ENCODE measurements around the gene CLK3.
"Not testable (repeated sequence)": the region's sequence is repeated elsewhere in the genome, so short reads cannot be mapped to it uniquely, and the experiment has no call there.

The CLK3 gene

GRCh38 chr15:74627766-74628165, 12.1 kb downstream of the CLK3 start:
- Histone ChIP-seq H3K9ac (ENCODE audit: low read depth in 1 of 2, low read length in 2 of 2) (no peak overlapping the region), H3K4me3 (ENCODE audit: low read depth in 1 of 2, low read length in 2 of 2) (no peak overlapping the region), H3K9me3 (ENCODE audit: control insufficient read depth in 1 of 2, low read length in 2 of 2) (no peaks in the 10 kb centered on the region), H3K27ac (ENCODE audit: low read depth, low read length) (no peak overlapping the region), H3K36me3 (ENCODE audit: control insufficient read depth in 1 of 2, insufficient read depth in 2 of 2, low read length in 2 of 2) (peaks cover 75 to 100% of the 10 kb centered on the region in 2 donors), H3K27me3 (ENCODE audit: control insufficient read depth in 1 of 2, insufficient read depth in 2 of 2, low read length in 2 of 2) (no peaks in the 10 kb centered on the region), H3K4me1 (ENCODE audit: control insufficient read depth in 1 of 2, insufficient read depth in 2 of 2, low read length in 2 of 2) (peaks cover 0 to 21% of the 10 kb centered on the region in 2 donors)

GRCh38 chr15:74628199-74628598, 12.6 kb downstream of the CLK3 start:
- Histone ChIP-seq H3K36me3 (ENCODE audit: control insufficient read depth in 1 of 2, insufficient read depth in 2 of 2, low read length in 2 of 2) (peaks cover 75 to 100% of the 10 kb centered on the region in 2 donors), H3K4me1 (ENCODE audit: control insufficient read depth in 1 of 2, insufficient read depth in 2 of 2, low read length in 2 of 2) (peaks cover 0 to 21% of the 10 kb centered on the region in 2 donors), H3K27ac (ENCODE audit: low read depth, low read length) (no peak overlapping the region), H3K9ac (ENCODE audit: low read depth in 1 of 2, low read length in 2 of 2) (no peak overlapping the region), H3K9me3 (ENCODE audit: control insufficient read depth in 1 of 2, low read length in 2 of 2) (no peaks in the 10 kb centered on the region), H3K4me3 (ENCODE audit: low read depth in 1 of 2, low read length in 2 of 2) (no peak overlapping the region), H3K27me3 (ENCODE audit: control insufficient read depth in 1 of 2, insufficient read depth in 2 of 2, low read length in 2 of 2) (no peaks in the 10 kb centered on the region)

- H3K36me3 ChIP-seq (ENCODE audit: control insufficient read depth in 1 of 2, insufficient read depth in 2 of 2, low read length in 2 of 2): peaks cover 69 to 99% of the 10 kb centered on the region in 2 donors
- no peak overlapping the region for H3K9ac ChIP-seq (ENCODE audit: low read depth in 1 of 2, low read length in 2 of 2)
- H3K27ac ChIP-seq (ENCODE audit: low read depth, low read length): no peak overlapping the region
These were observed 13.3 kb downstream of the CLK3 start for GRCh38 chr15:74628949-74629348.

GRCh38 chr15:74629696-74630095, 14.1 kb downstream of the CLK3 start:
- not testable (repeated sequence) for H3K27ac ChIP-seq (ENCODE audit: low read depth, low read length); H3K27me3 ChIP-seq (ENCODE audit: control insufficient read depth in 1 of 2, insufficient read depth in 2 of 2, low read length in 2 of 2); H3K9me3 ChIP-seq (ENCODE audit: control insufficient read depth in 1 of 2, low read length in 2 of 2); H3K9ac ChIP-seq (ENCODE audit: low read depth in 1 of 2, low read length in 2 of 2); H3K4me3 ChIP-seq (ENCODE audit: low read depth in 1 of 2, low read length in 2 of 2)
- Histone ChIP-seq H3K36me3 (ENCODE audit: control insufficient read depth in 1 of 2, insufficient read depth in 2 of 2, low read length in 2 of 2) (peaks cover 69 to 99% of the 10 kb centered on the region in 2 donors), H3K4me1 (ENCODE audit: control insufficient read depth in 1 of 2, insufficient read depth in 2 of 2, low read length in 2 of 2) (peaks cover 0 to 21% of the 10 kb centered on the region in 2 donors)

More at GRCh38 chr15:74628949-74629348, 13.3 kb downstream of the CLK3 start:
- no peak overlapping the region for H3K4me3 ChIP-seq (ENCODE audit: low read depth in 1 of 2, low read length in 2 of 2)
- no peaks in the 10 kb centered on the region for H3K27me3 ChIP-seq (ENCODE audit: control insufficient read depth in 1 of 2, insufficient read depth in 2 of 2, low read length in 2 of 2)
- H3K4me1 ChIP-seq (ENCODE audit: control insufficient read depth in 1 of 2, insufficient read depth in 2 of 2, low read length in 2 of 2): peaks cover 0 to 21% of the 10 kb centered on the region in 2 donors
- H3K9me3 ChIP-seq (ENCODE audit: control insufficient read depth in 1 of 2, low read length in 2 of 2): no peaks in the 10 kb centered on the region

GRCh38 chr15:74630284-74631086, 14.8 kb downstream of the CLK3 start:
- Histone ChIP-seq H3K36me3 (ENCODE audit: control insufficient read depth in 1 of 2, insufficient read depth in 2 of 2, low read length in 2 of 2) (peaks cover 70 to 99% of the 10 kb centered on the region in 2 donors), H3K27ac (ENCODE audit: low read depth, low read length) (no peak overlapping the region), H3K9ac (ENCODE audit: low read depth in 1 of 2, low read length in 2 of 2) (no peak overlapping the region)

GRCh38 chr15:74631087-74631385, 15.4 kb downstream of the CLK3 start:
- H3K27me3 ChIP-seq (ENCODE audit: control insufficient read depth in 1 of 2, insufficient read depth in 2 of 2, low read length in 2 of 2): no peaks in the 10 kb centered on the region
- peaks cover 68 to 99% of the 10 kb centered on the region in 2 donors for H3K36me3 ChIP-seq (ENCODE audit: control insufficient read depth in 1 of 2, insufficient read depth in 2 of 2, low read length in 2 of 2)
- H3K9ac ChIP-seq (ENCODE audit: low read depth in 1 of 2, low read length in 2 of 2): no peak overlapping the region
- no peak overlapping the region for H3K27ac ChIP-seq (ENCODE audit: low read depth, low read length)
- no peak overlapping the region for H3K4me3 ChIP-seq (ENCODE audit: low read depth in 1 of 2, low read length in 2 of 2)
- H3K9me3 ChIP-seq (ENCODE audit: control insufficient read depth in 1 of 2, low read length in 2 of 2): no peaks in the 10 kb centered on the region
- H3K4me1 ChIP-seq (ENCODE audit: control insufficient read depth in 1 of 2, insufficient read depth in 2 of 2, low read length in 2 of 2): peaks cover 0 to 23% of the 10 kb centered on the region in 2 donors

More at GRCh38 chr15:74630284-74631086, 14.8 kb downstream of the CLK3 start:
- Histone ChIP-seq H3K9me3 (ENCODE audit: control insufficient read depth in 1 of 2, low read length in 2 of 2) (no peaks in the 10 kb centered on the region), H3K4me1 (ENCODE audit: control insufficient read depth in 1 of 2, insufficient read depth in 2 of 2, low read length in 2 of 2) (peaks cover 0 to 24% of the 10 kb centered on the region in 2 donors), H3K27me3 (ENCODE audit: control insufficient read depth in 1 of 2, insufficient read depth in 2 of 2, low read length in 2 of 2) (no peaks in the 10 kb centered on the region), H3K4me3 (ENCODE audit: low read depth in 1 of 2, low read length in 2 of 2) (no peak overlapping the region)

GRCh38 chr15:74631408-74631807, 15.8 kb downstream of the CLK3 start:
- H3K4me3 ChIP-seq (ENCODE audit: low read depth in 1 of 2, low read length in 2 of 2): no peak overlapping the region
- no peak overlapping the region for H3K27ac ChIP-seq (ENCODE audit: low read depth, low read length)
- H3K27me3 ChIP-seq (ENCODE audit: control insufficient read depth in 1 of 2, insufficient read depth in 2 of 2, low read length in 2 of 2): no peaks in the 10 kb centered on the region
- no peaks in the 10 kb centered on the region for H3K9me3 ChIP-seq (ENCODE audit: control insufficient read depth in 1 of 2, low read length in 2 of 2)
- H3K4me1 ChIP-seq (ENCODE audit: control insufficient read depth in 1 of 2, insufficient read depth in 2 of 2, low read length in 2 of 2): peaks cover 0 to 19% of the 10 kb centered on the region in 2 donors
- peak overlapping the region in 1 of 2 donors; percentile 1 for H3K9ac ChIP-seq (ENCODE audit: low read depth in 1 of 2, low read length in 2 of 2)
- H3K36me3 ChIP-seq (ENCODE audit: control insufficient read depth in 1 of 2, insufficient read depth in 2 of 2, low read length in 2 of 2): peaks cover 65 to 99% of the 10 kb centered on the region in 2 donors

GRCh38 chr15:74631935-74632560, 16.4 kb downstream of the CLK3 start:
- H3K4me3 ChIP-seq (ENCODE audit: low read depth in 1 of 2, low read length in 2 of 2): no peak overlapping the region
- no peaks in the 10 kb centered on the region for H3K9me3 ChIP-seq (ENCODE audit: control insufficient read depth in 1 of 2, low read length in 2 of 2)
- H3K9ac ChIP-seq (ENCODE audit: low read depth in 1 of 2, low read length in 2 of 2): peak overlapping the region in 1 of 2 donors; percentile 1
- peaks cover 61 to 99% of the 10 kb centered on the region in 2 donors for H3K36me3 ChIP-seq (ENCODE audit: control insufficient read depth in 1 of 2, insufficient read depth in 2 of 2, low read length in 2 of 2)
- H3K27ac ChIP-seq (ENCODE audit: low read depth, low read length): no peak overlapping the region
- H3K4me1 ChIP-seq (ENCODE audit: control insufficient read depth in 1 of 2, insufficient read depth in 2 of 2, low read length in 2 of 2): peaks cover 0 to 14% of the 10 kb centered on the region in 2 donors
- H3K27me3 ChIP-seq (ENCODE audit: control insufficient read depth in 1 of 2, insufficient read depth in 2 of 2, low read length in 2 of 2): no peaks in the 10 kb centered on the region

- H3K4me1 ChIP-seq (ENCODE audit: control insufficient read depth in 1 of 2, insufficient read depth in 2 of 2, low read length in 2 of 2): peaks cover 0 to 9% of the 10 kb centered on the region in 2 donors
- H3K27ac ChIP-seq (ENCODE audit: low read depth, low read length): no peak overlapping the region
- no peaks in the 10 kb centered on the region for H3K27me3 ChIP-seq (ENCODE audit: control insufficient read depth in 1 of 2, insufficient read depth in 2 of 2, low read length in 2 of 2)
- no peak overlapping the region for H3K9ac ChIP-seq (ENCODE audit: low read depth in 1 of 2, low read length in 2 of 2)
- peaks cover 56 to 97% of the 10 kb centered on the region in 2 donors for H3K36me3 ChIP-seq (ENCODE audit: control insufficient read depth in 1 of 2, insufficient read depth in 2 of 2, low read length in 2 of 2)
- no peaks in the 10 kb centered on the region for H3K9me3 ChIP-seq (ENCODE audit: control insufficient read depth in 1 of 2, low read length in 2 of 2)
- no peak overlapping the region for H3K4me3 ChIP-seq (ENCODE audit: low read depth in 1 of 2, low read length in 2 of 2)
These were observed 17.0 kb downstream of the CLK3 start for GRCh38 chr15:74632601-74633000.

GRCh38 chr15:74633781-74634180, 18.1 kb downstream of the CLK3 start:
- peaks cover 44 to 87% of the 10 kb centered on the region in 2 donors for H3K36me3 ChIP-seq (ENCODE audit: control insufficient read depth in 1 of 2, insufficient read depth in 2 of 2, low read length in 2 of 2)
- H3K9me3 ChIP-seq (ENCODE audit: control insufficient read depth in 1 of 2, low read length in 2 of 2): no peaks in the 10 kb centered on the region
- H3K4me1 ChIP-seq (ENCODE audit: control insufficient read depth in 1 of 2, insufficient read depth in 2 of 2, low read length in 2 of 2): peaks cover 0 to 7% of the 10 kb centered on the region in 2 donors
- H3K27ac ChIP-seq (ENCODE audit: low read depth, low read length): no peak overlapping the region
- no peak overlapping the region for H3K9ac ChIP-seq (ENCODE audit: low read depth in 1 of 2, low read length in 2 of 2)
- no peaks in the 10 kb centered on the region for H3K27me3 ChIP-seq (ENCODE audit: control insufficient read depth in 1 of 2, insufficient read depth in 2 of 2, low read length in 2 of 2)
- H3K4me3 ChIP-seq (ENCODE audit: low read depth in 1 of 2, low read length in 2 of 2): no peak overlapping the region

Data from duodenal mucosa (tissue), 2 donors.